Ascending aorta (tissue), 2 donors: ENCODE measurements around the gene SYNGR3. TPM values are rescaled to one million over a fixed set of nuclear protein-coding genes. Genes with fewer than 3 reads are reported as not detected.
A peak's percentile ranks its signal among the peaks of the same experiment; 100 is the strongest.
"Not testable (repeated sequence)": the region's sequence is repeated elsewhere in the genome, so short reads cannot be mapped to it uniquely, and the experiment has no call there.

ENCODE experiments used
- DNase-seq, 2 donors: peaks; one replicate each; pipeline ENCODE4 v3.0.0-alpha.2; 2019; ENCODE audit warnings: low spot score in 2 of 2
- H3K27ac ChIP-seq, 2 donors: fragments of 200-600 bp; sonication (generic); one replicate each; pipeline ENCODE4 v1.5.1; 2016 to 2017; ENCODE audit warnings: mild to moderate bottlenecking in 1 of 2
- H3K27me3 ChIP-seq: fragments of 200-600 bp; sonication (generic); one replicate; pipeline ENCODE4 v1.5.1; 2017
- H3K36me3 ChIP-seq, 2 donors: fragments of 200-600 bp; sonication (generic); one replicate each; pipeline ENCODE4 v1.5.1; 2016
- H3K4me1 ChIP-seq, 2 donors: fragments of 200-600 bp; sonication (generic); one replicate each; pipeline ENCODE4 v1.5.1; 2016 to 2017; ENCODE audit warnings: mild to moderate bottlenecking in 1 of 2
- H3K4me3 ChIP-seq, 2 donors: fragments of 200-600 bp; sonication (generic); one replicate each; pipeline ENCODE4 v1.5.1; 2016 to 2017; ENCODE audit warnings: mild to moderate bottlenecking in 1 of 2
- H3K9me3 ChIP-seq, 2 donors: fragments of 200-600 bp; sonication (generic); one replicate each; pipeline ENCODE4 v1.5.1; 2016
- intact Hi-C: fragments of 100-400 bp; cut with DNase I; formaldehyde crosslinking; loops from one replicate; pipeline ENCODE4 v1.15.1; 2023
- total RNA-seq: library from RNA; depleted of rRNA; stranded (reverse); fragments of >200 nt; gene quantifications from one replicate; pipeline ENCODE4 v1.1.0, GENCODE V29; 2016
- TF ChIP-seq, protein P1 (sequence below), 3 experiments: fragments of 200-600 bp in 2 of 3; fragments of 450-650 bp in 1 of 3; sonication (generic) in 2 of 3; IDR thresholded peaks; one replicate each; pipeline ENCODE4 v1.5.1; 2016 to 2019; ENCODE audit warnings: antibody characterized with exemption in 3 of 3, mild to moderate bottlenecking in 1 of 3, moderate library complexity in 1 of 3

The SYNGR3 gene
- total RNA-seq, 1 donor from 2014 or later: 0.32 TPM

GRCh38 chr16:2033057-2033908 lies 43.5 kb downstream of the SYNGR3 start:
- peaks cover 23 to 43% of the 10 kb centered on the region in 2 donors for H3K4me1 ChIP-seq
- intact Hi-C loops: no loop called here
- peak; percentile 39 to 92 for DNase-seq
- H3K27me3 ChIP-seq: no peaks in the 10 kb centered on the region
- TF ChIP-seq, protein P1, sequence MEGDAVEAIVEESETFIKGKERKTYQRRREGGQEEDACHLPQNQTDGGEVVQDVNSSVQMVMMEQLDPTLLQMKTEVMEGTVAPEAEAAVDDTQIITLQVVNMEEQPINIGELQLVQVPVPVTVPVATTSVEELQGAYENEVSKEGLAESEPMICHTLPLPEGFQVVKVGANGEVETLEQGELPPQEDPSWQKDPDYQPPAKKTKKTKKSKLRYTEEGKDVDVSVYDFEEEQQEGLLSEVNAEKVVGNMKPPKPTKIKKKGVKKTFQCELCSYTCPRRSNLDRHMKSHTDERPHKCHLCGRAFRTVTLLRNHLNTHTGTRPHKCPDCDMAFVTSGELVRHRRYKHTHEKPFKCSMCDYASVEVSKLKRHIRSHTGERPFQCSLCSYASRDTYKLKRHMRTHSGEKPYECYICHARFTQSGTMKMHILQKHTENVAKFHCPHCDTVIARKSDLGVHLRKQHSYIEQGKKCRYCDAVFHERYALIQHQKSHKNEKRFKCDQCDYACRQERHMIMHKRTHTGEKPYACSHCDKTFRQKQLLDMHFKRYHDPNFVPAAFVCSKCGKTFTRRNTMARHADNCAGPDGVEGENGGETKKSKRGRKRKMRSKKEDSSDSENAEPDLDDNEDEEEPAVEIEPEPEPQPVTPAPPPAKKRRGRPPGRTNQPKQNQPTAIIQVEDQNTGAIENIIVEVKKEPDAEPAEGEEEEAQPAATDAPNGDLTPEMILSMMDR (IDR thresholded peaks at IDR 0.05): no peak
- H3K36me3 ChIP-seq: peaks cover 4 to 12% of the 10 kb centered on the region in 2 donors
- peak overlapping the region; percentile 58 to 60 for H3K4me3 ChIP-seq
- H3K27ac ChIP-seq: peak overlapping the region; percentile 93 to 97
- no peaks in the 10 kb centered on the region for H3K9me3 ChIP-seq

GRCh38 chr16:2033909-2034695 lies 44.3 kb downstream of the SYNGR3 start:
- intact Hi-C loops, H3K9me3 ChIP-seq, DNase-seq, H3K27me3 ChIP-seq: not testable (repeated sequence)
- H3K36me3 ChIP-seq: peaks cover 4 to 15% of the 10 kb centered on the region in 2 donors
- peak overlapping the region; percentile 96 to 97 for H3K27ac ChIP-seq
- H3K4me1 ChIP-seq: peaks cover 23 to 46% of the 10 kb centered on the region in 2 donors
- peak overlapping the region; percentile 58 to 60 for H3K4me3 ChIP-seq

GRCh38 chr16:2034696-2035430 lies 45.1 kb downstream of the SYNGR3 start:
- Histone ChIP-seq H3K27ac (peak overlapping the region; percentile 83 to 96), H3K4me1 (peaks cover 23 to 46% of the 10 kb centered on the region in 2 donors), H3K4me3 (peak overlapping the region; percentile 47 to 53), H3K9me3 (no peaks in the 10 kb centered on the region), H3K36me3 (peaks cover 4 to 15% of the 10 kb centered on the region in 2 donors), H3K27me3 (no peaks in the 10 kb centered on the region)
- DNase-seq: no peak
- TF ChIP-seq, protein P1 (IDR thresholded peaks at IDR 0.05): no peak
- intact Hi-C loops: loop anchor here (1.0 kb wide), 2 partner anchors 9 to 12 kb away; partner anchors contain the start of genes NHERF2, NTHL1 and TSC2

DNA sequence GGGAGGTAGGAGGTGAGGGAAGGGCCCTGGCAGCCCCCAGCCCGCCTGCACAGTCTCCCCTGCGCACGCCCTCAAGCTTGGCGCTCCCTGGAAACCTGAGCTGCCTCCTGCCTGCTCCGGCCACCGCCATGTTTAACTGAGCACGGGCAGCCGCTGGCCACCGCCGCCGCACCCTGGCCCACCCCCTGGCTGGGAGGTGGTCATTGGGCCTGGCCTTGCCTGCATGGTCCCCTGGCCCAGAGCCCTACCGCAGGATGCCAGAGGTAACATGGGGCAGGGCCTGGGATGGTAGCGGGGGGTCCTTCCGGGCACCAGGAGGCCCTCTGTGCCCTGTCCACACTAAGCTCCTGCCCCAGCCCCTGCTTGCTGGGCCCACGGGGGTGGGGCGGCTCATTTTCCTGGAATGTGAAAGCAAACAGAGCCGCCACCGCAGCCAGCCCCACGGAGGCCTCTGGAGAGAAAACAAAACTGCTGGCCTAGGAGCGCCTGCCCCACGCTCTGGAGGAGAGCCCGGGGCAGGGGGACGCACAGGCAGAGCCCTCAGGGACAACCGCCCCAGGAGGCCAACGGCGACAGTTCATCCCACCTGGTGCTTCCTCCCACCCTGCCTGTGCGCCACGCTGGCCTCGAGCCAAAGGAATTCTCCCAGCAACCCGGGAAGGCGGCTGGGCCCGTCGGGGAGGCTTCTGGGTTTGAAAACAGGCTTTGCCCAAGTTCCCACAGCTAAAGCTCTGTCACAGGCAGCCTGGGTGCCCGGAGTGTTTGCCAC lies 45.8 kb downstream of the SYNGR3 start:
- H3K36me3 ChIP-seq: peaks cover 4 to 15% of the 10 kb centered on the region in 2 donors
- DNase-seq: peak in 1 of 2 donors; percentile 85
- intact Hi-C loops: loop anchor here (1.0 kb wide), 2 partner anchors 9 to 12 kb away; partner anchors contain the start of genes NHERF2, NTHL1 and TSC2
- TF ChIP-seq, protein P1 (IDR thresholded peaks at IDR 0.05): no peak
- peaks cover 23 to 46% of the 10 kb centered on the region in 2 donors for H3K4me1 ChIP-seq
- H3K27ac ChIP-seq: peak overlapping the region; percentile 83 to 96
- H3K4me3 ChIP-seq: peak overlapping the region; percentile 47 to 53
- H3K27me3 ChIP-seq: no peaks in the 10 kb centered on the region
- H3K9me3 ChIP-seq: no peaks in the 10 kb centered on the region

DNA sequence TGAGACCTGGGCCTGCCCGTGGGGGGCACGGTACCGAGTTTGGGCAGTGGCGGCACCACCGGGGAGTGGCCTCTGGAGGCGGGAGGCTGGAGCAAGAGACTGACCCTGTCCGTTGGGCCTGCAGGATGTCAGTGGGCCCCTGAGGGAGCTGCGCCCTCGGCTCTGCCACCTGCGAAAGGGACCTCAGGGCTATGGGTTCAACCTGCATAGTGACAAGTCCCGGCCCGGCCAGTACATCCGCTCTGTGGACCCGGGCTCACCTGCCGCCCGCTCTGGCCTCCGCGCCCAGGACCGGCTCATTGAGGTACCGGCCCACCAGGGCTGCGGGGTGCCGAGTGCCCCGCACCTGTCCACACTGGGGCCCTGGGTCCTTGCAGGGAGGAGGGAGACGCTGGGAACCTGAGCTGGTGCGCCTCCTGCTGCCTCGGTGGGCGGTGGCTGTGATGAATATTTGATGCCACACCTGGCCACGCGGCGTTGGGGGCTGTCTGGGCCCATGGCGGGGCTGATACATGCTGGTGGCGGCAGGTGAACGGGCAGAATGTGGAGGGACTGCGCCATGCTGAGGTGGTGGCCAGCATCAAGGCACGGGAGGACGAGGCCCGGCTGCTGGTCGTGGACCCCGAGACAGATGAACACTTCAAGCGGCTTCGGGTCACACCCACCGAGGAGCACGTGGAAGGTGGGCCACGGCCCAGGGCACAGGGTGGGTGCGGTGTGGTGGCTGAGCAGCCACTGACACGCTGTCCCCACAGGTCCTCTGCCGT lies 46.6 kb downstream of the SYNGR3 start:
- Histone ChIP-seq H3K27me3 (no peaks in the 10 kb centered on the region), H3K9me3 (no peaks in the 10 kb centered on the region), H3K4me1 (peaks cover 23 to 46% of the 10 kb centered on the region in 2 donors), H3K36me3 (peaks cover 4 to 15% of the 10 kb centered on the region in 2 donors), H3K4me3 (peak overlapping the region; percentile 47 to 53), H3K27ac (peak overlapping the region; percentile 83 to 96)
- DNase-seq: no peak
- TF ChIP-seq, protein P1 (IDR thresholded peaks at IDR 0.05): no peak
- intact Hi-C loops: no loop called here
